Liver (tissue), 3 donors: ENCODE results near the gene BTBD1.

Source experiments
- ATF3 ChIP-seq: IDR thresholded peaks from 2 replicates; pipeline ENCODE4 v1.6.1; 2016; ENCODE audit warnings: antibody characterized with exemption
- EGR1 ChIP-seq, 2 donors: IDR thresholded peaks; 2 replicates each; pipeline ENCODE4 v1.6.1; 2016 to 2018; ENCODE audit warnings: antibody characterized with exemption in 2 of 2, low read depth in 2 of 2
- GABPA ChIP-seq, 2 donors: IDR thresholded peaks in 1 of 2; conservative IDR thresholded peaks in 1 of 2; 2 replicates each; pipeline ENCODE4 v1.6.1; 2016; ENCODE audit warnings: antibody characterized with exemption in 2 of 2, mild to moderate bottlenecking in 1 of 2, moderate library complexity in 1 of 2
- HNF4A ChIP-seq, 2 donors: conservative IDR thresholded peaks; 2 replicates each; pipeline ENCODE4 v1.6.1; 2016; ENCODE audit warnings: antibody characterized with exemption in 2 of 2, mild to moderate bottlenecking in 2 of 2
- JUND ChIP-seq, 2 donors: IDR thresholded peaks; 2 replicates each; pipeline ENCODE4 v1.6.1; 2016; ENCODE audit warnings: antibody characterized with exemption in 2 of 2
- REST ChIP-seq: IDR thresholded peaks from 2 replicates; pipeline ENCODE4 v1.6.1; 2016; ENCODE audit warnings: antibody characterized with exemption, mild to moderate bottlenecking
- SP1 ChIP-seq: IDR thresholded peaks from 2 replicates; pipeline ENCODE4 v1.6.1; 2018; ENCODE audit warnings: antibody characterized with exemption, mild to moderate bottlenecking
- TAF1 ChIP-seq: conservative IDR thresholded peaks from 2 replicates; pipeline ENCODE4 v1.6.1; 2016; ENCODE audit warnings: antibody characterized with exemption, mild to moderate bottlenecking
- ZBTB33 ChIP-seq: IDR thresholded peaks from 2 replicates; pipeline ENCODE4 v1.6.1; 2016; ENCODE audit warnings: antibody characterized with exemption
- TF ChIP-seq, protein P1 (sequence below): fragments of 150-350 bp; IDR thresholded peaks from 2 replicates; pipeline ENCODE4 v1.5.1; 2017; ENCODE audit warnings: improper control_type of control experiment, low read depth, low read length; ENCODE audit not compliant: missing input control
- donor health status: healthy.
- donor health status: healthy.

DNA sequence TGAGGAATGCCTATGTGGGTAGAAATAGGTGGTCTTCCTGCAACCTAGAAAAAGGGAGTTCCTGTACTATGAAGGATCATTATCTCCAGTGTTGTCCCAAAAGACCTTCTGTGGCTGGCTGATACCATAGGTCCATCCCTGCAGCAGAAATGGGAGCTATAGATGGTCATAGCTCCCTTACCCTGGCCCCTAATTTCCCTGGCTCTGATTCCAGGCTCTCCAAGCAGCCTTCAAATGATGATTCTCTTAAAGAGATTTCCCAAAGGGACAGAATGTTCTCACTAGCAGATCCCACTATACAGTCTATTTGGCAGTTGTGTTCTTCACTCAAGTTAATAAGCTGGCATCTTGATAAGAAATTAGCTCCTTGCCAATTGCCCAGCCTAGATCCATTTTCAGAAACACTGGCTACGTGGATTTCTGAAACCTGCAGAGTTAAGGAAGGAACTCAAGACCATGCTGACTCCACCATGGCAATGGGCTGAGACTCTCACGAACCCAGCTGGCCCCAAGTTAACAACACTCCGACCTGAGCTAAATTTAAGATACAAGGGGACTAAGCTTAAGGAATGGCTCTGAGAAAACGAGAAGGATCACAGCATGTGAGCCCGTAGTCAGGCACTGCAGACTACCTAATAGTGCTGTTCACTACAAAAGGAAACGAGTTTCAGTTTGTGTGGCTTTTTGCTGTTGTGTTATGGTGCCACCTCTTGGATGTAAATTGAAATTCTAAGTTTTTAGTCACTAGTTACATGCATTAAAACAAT, 67.0 kb downstream of the BTBD1 start:
- TF ChIP-seq, protein P1, sequence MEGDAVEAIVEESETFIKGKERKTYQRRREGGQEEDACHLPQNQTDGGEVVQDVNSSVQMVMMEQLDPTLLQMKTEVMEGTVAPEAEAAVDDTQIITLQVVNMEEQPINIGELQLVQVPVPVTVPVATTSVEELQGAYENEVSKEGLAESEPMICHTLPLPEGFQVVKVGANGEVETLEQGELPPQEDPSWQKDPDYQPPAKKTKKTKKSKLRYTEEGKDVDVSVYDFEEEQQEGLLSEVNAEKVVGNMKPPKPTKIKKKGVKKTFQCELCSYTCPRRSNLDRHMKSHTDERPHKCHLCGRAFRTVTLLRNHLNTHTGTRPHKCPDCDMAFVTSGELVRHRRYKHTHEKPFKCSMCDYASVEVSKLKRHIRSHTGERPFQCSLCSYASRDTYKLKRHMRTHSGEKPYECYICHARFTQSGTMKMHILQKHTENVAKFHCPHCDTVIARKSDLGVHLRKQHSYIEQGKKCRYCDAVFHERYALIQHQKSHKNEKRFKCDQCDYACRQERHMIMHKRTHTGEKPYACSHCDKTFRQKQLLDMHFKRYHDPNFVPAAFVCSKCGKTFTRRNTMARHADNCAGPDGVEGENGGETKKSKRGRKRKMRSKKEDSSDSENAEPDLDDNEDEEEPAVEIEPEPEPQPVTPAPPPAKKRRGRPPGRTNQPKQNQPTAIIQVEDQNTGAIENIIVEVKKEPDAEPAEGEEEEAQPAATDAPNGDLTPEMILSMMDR: peak; percentile 60
- TF ChIP-seq ATF3 (no peak), EGR1 (IDR thresholded peaks at IDR 0.05; ENCODE audit: low read depth in 2 of 2) (no peak), TAF1 (no peak), REST (no peak), GABPA (IDR thresholded peaks at IDR 0.05 in 1 of 2, conservative IDR thresholded peaks at IDR 0.05 in 1 of 2) (no peak), SP1 (no peak), JUND (IDR thresholded peaks at IDR 0.05) (no peak), HNF4A (conservative IDR thresholded peaks at IDR 0.05) (no peak), ZBTB33 (no peak)
